HEK293 (cell line): Measurements from ENCODE around the gene ST6GALNAC1.

Experiments used
- CTCF ChIA-PET: fragments of 350-600 bp; formaldehyde crosslinking; extraction: SDS; loops from one replicate; lab custom pipeline; 2021; ENCODE audit warnings: antibody characterized with exemption; lab: Yijun Ruan, JAX
- POLR2A ChIA-PET: fragments of 300-600 bp; formaldehyde crosslinking; extraction: SDS; loops from one replicate; lab custom pipeline; 2020; ENCODE audit warnings: antibody characterized with exemption, inconsistent platforms; lab: Yijun Ruan, JAX
- H3K27ac ChIP-seq: fragments of 200-500 bp; sonication (Bioruptor generic); 2 replicates; pipeline ENCODE4 v1.5.1; 2014; ENCODE audit warnings: low read depth, low read length, control low read depth, inconsistent platforms; ENCODE audit errors: extremely low read depth
- H3K36me3 ChIP-seq, 2 experiments: fragments of 200-500 bp in 1 of 2; sonication (Bioruptor generic) in 1 of 2; 1 replicate in 1 of 2; 2 replicates in 1 of 2; pipeline ENCODE4 v1.5.1; 2014 to 2017; ENCODE audit warnings: inconsistent platforms in 2 of 2, low read length in 2 of 2; ENCODE audit not compliant: control insufficient read depth in 2 of 2, insufficient read depth in 1 of 2
- H3K4me1 ChIP-seq: fragments of 200-500 bp; sonication (Bioruptor generic); 2 replicates; pipeline ENCODE4 v1.5.1; 2014; ENCODE audit warnings: mild to moderate bottlenecking, low read length, inconsistent platforms; ENCODE audit not compliant: control insufficient read depth, insufficient read depth
- H3K4me3 ChIP-seq: 2 replicates; pipeline ENCODE4 v1.5.1; 2011; ENCODE audit warnings: low read depth, mild to moderate bottlenecking, control low read depth, low read length, moderate library complexity
- H3K9me3 ChIP-seq: fragments of 200-500 bp; sonication (Bioruptor generic); 2 replicates; pipeline ENCODE4 v1.5.1; 2014; ENCODE audit warnings: low read depth, low read length, inconsistent platforms; ENCODE audit not compliant: control insufficient read depth, insufficient read depth
- EGR2 ChIP-seq: fragments of 450-650 bp; formaldehyde crosslinking; IDR thresholded peaks from 2 replicates; pipeline ENCODE4 v1.5.1; 2016; ENCODE audit warnings: low read depth, missing biosample characterization, missing genetic modification characterization
- MYNN ChIP-seq: fragments of 450-650 bp; formaldehyde crosslinking; IDR thresholded peaks from 2 replicates; pipeline ENCODE4 v1.5.1; 2016; ENCODE audit warnings: missing biosample characterization, missing genetic modification characterization, borderline replicate concordance
- SCRT2 ChIP-seq: fragments of 450-650 bp; formaldehyde crosslinking; IDR thresholded peaks from 2 replicates; pipeline ENCODE4 v1.5.1; 2016; ENCODE audit warnings: missing biosample characterization, missing genetic modification characterization
- ZNF10 ChIP-seq: fragments of 450-650 bp; formaldehyde crosslinking; IDR thresholded peaks from 2 replicates; pipeline ENCODE4 v1.5.1; 2017; ENCODE audit warnings: missing biosample characterization, missing genetic modification characterization
- ZNF148 ChIP-seq: fragments of 450-650 bp; formaldehyde crosslinking; IDR thresholded peaks from 2 replicates; pipeline ENCODE4 v1.5.0; 2017; ENCODE audit warnings: missing biosample characterization, missing genetic modification characterization, borderline replicate concordance
- ZNF184 ChIP-seq: fragments of 450-650 bp; IDR thresholded peaks from 2 replicates; pipeline ENCODE4 v1.5.1; 2018; ENCODE audit warnings: missing biosample characterization, mild to moderate bottlenecking, missing genetic modification characterization
- ZNF311 ChIP-seq: fragments of 450-650 bp; formaldehyde crosslinking; IDR thresholded peaks from 2 replicates; pipeline ENCODE4 v1.5.1; 2017; ENCODE audit warnings: missing biosample characterization, missing genetic modification characterization, borderline replicate concordance
- ZNF416 ChIP-seq: fragments of 450-650 bp; formaldehyde crosslinking; IDR thresholded peaks from 2 replicates; pipeline ENCODE4 v1.5.1; 2016; ENCODE audit warnings: missing biosample characterization, missing genetic modification characterization
- ZNF433 ChIP-seq: fragments of 450-650 bp; formaldehyde crosslinking; IDR thresholded peaks from 2 replicates; pipeline ENCODE4 v1.5.1; 2016; ENCODE audit warnings: missing biosample characterization, missing genetic modification characterization, low read depth
- ZNF488 ChIP-seq: fragments of 450-650 bp; formaldehyde crosslinking; IDR thresholded peaks from 2 replicates; pipeline ENCODE4 v1.5.1; 2016; ENCODE audit warnings: missing biosample characterization, missing genetic modification characterization
- ZNF510 ChIP-seq: fragments of 450-650 bp; formaldehyde crosslinking; IDR thresholded peaks from 2 replicates; pipeline ENCODE4 v1.5.1; 2018; ENCODE audit warnings: mild to moderate bottlenecking, missing genetic modification characterization, missing biosample characterization; ENCODE audit not compliant: insufficient replicate concordance
- ZNF544 ChIP-seq: fragments of 450-650 bp; formaldehyde crosslinking; IDR thresholded peaks from 2 replicates; pipeline ENCODE4 v1.5.0; 2017; ENCODE audit warnings: missing biosample characterization, missing genetic modification characterization
- ZNF548 ChIP-seq: fragments of 450-650 bp; formaldehyde crosslinking; IDR thresholded peaks from 2 replicates; pipeline ENCODE4 v1.5.1; 2016; ENCODE audit warnings: missing biosample characterization, missing genetic modification characterization
- ZNF555 ChIP-seq: fragments of 450-650 bp; formaldehyde crosslinking; conservative IDR thresholded peaks from 2 replicates; pipeline ENCODE4 v1.5.1; 2017; ENCODE audit warnings: missing biosample characterization, mild to moderate bottlenecking, missing genetic modification characterization, inconsistent platforms
- ZNF558 ChIP-seq: fragments of 450-650 bp; formaldehyde crosslinking; IDR thresholded peaks from 2 replicates; pipeline ENCODE4 v1.5.1; 2016; ENCODE audit warnings: missing biosample characterization, missing genetic modification characterization
- ZNF580 ChIP-seq: fragments of 450-650 bp; formaldehyde crosslinking; IDR thresholded peaks from 2 replicates; pipeline ENCODE4 v1.5.1; 2016; ENCODE audit warnings: missing biosample characterization, missing genetic modification characterization
- ZNF621 ChIP-seq: fragments of 450-650 bp; formaldehyde crosslinking; IDR thresholded peaks from 2 replicates; pipeline ENCODE4 v1.5.1; 2017; ENCODE audit warnings: missing biosample characterization, missing genetic modification characterization
- ZNF654 ChIP-seq: fragments of 450-650 bp; formaldehyde crosslinking; IDR thresholded peaks from 2 replicates; pipeline ENCODE4 v1.5.1; 2016; ENCODE audit warnings: low read depth, missing biosample characterization, missing genetic modification characterization
- ZNF777 ChIP-seq: fragments of 450-650 bp; formaldehyde crosslinking; IDR thresholded peaks from 2 replicates; pipeline ENCODE4 v1.5.1; 2017; ENCODE audit warnings: missing biosample characterization, missing genetic modification characterization, borderline replicate concordance
- ZNF830 ChIP-seq: fragments of 450-650 bp; IDR thresholded peaks from 2 replicates; pipeline ENCODE4 v1.5.0; 2018; ENCODE audit warnings: missing biosample characterization, missing genetic modification characterization, low read depth, mild to moderate bottlenecking, moderate library complexity
- ZSCAN18 ChIP-seq: fragments of 450-650 bp; formaldehyde crosslinking; IDR thresholded peaks from 2 replicates; pipeline ENCODE4 v1.5.1; 2016; ENCODE audit warnings: missing biosample characterization, missing genetic modification characterization
- ZSCAN5A ChIP-seq: fragments of 450-650 bp; formaldehyde crosslinking; IDR thresholded peaks from 2 replicates; pipeline ENCODE4 v1.5.1; 2016; ENCODE audit warnings: missing biosample characterization, missing genetic modification characterization

Gene ST6GALNAC1

GRCh38 chr17:76581515-76581914 is 62.0 kb downstream of the ST6GALNAC1 start (continued):
- TF ChIP-seq ZSCAN5A (tag by site-specific recombination), result no peak
- TF ChIP-seq ZNF830 (tag by site-specific recombination), result no peak
- no peak for TF ChIP-seq ZNF416 (tag by site-specific recombination)
- TF ChIP-seq ZNF148 (tag by site-specific recombination), result no peak

- no peaks in the 10 kb centered on the region for H3K36me3 ChIP-seq
- H3K9me3 ChIP-seq, result no peaks in the 10 kb centered on the region
- no peak overlapping the region for H3K27ac ChIP-seq
- POLR2A ChIA-PET, result interaction anchor here (1.5 kb wide), 1 partner anchor 12 kb away, joined by 5 read pairs; no protein-coding TSS in a partner anchor
- H3K4me3 ChIP-seq, result no peak overlapping the region
- no peaks in the 10 kb centered on the region; the same call in 1 of the 2 replicates for H3K4me1 ChIP-seq
- CTCF ChIA-PET, result interaction anchor here (0.5 to 1.7 kb wide), 7 partner anchors 11 to 179 kb away, joined by 3 to 9 read pairs (median 4); no protein-coding TSS in a partner anchor
- no peak for TF ChIP-seq ZNF311 (tag by site-specific recombination)
These were observed 64.3 kb downstream of the ST6GALNAC1 start for GRCh38 chr17:76579281-76579680.

- TF ChIP-seq ZNF548 (tag by site-specific recombination) (no peak), MYNN (tag by site-specific recombination) (no peak), ZNF544 (tag by site-specific recombination) (no peak), ZNF510 (tag by site-specific recombination) (no peak), ZNF10 (no peak), ZSCAN18 (tag by site-specific recombination) (no peak), EGR2 (no peak), ZNF830 (tag by site-specific recombination) (no peak), ZNF555 (tag by site-specific recombination) (no peak), ZNF488 (no peak), ZNF777 (tag by site-specific recombination) (no peak), ZNF558 (tag by site-specific recombination) (no peak), ZNF184 (tag by site-specific recombination) (no peak), SCRT2 (no peak), ZNF621 (tag by site-specific recombination) (no peak), ZNF580 (tag by site-specific recombination) (no peak), ZNF433 (tag by site-specific recombination) (no peak), ZNF654 (tag by site-specific recombination) (no peak)
- no peak overlapping the region for H3K4me3 ChIP-seq
- no peaks in the 10 kb centered on the region; the same call in 1 of the 2 replicates for H3K4me1 ChIP-seq
- H3K9me3 ChIP-seq, result no peaks in the 10 kb centered on the region
- H3K36me3 ChIP-seq, result no peaks in the 10 kb centered on the region
- ChIA-PET CTCF (interaction anchor here (0.5 to 1.7 kb wide), 5 partner anchors 17 to 795 kb away, joined by 3 to 9 read pairs (median 4); no protein-coding TSS in a partner anchor), POLR2A (interaction anchor here (1.5 kb wide), 1 partner anchor 11 kb away, joined by 5 read pairs; no protein-coding TSS in a partner anchor)
- H3K27ac ChIP-seq, result no peak overlapping the region
These were observed 65.2 kb downstream of the ST6GALNAC1 start for GRCh38 chr17:76578376-76578775.
